GM12878 (cell line): ENCODE measurements around the gene ZBTB6. TPM values are rescaled to one million over a fixed set of nuclear protein-coding genes. Genes with fewer than 3 reads are reported as not detected.

Source experiments
- ATAC-seq: fragments of 200-7000 bp; cut with Tn5 transposase; 3 replicates; pipeline ENCODE4 v1.9.1; 2020; ENCODE audit warnings: mild to moderate bottlenecking, moderate library complexity
- BruUV-seq: library from RNA; stranded (reverse); fragments of 400-500 nt; replicated peaks from 2 replicates; lab custom pipeline; 2021; lab: Mats Ljungman, UMichigan
- CTCF ChIA-PET: fragments of 300-600 bp; sonication (Branson Sonifier 250); formaldehyde crosslinking; extraction: SDS; loops from one replicate; lab custom pipeline; 2021; ENCODE audit warnings: inconsistent platforms; lab: Yijun Ruan, JAX
- POLR2A ChIA-PET: fragments of 350-600 bp; formaldehyde crosslinking; extraction: SDS; loops from one replicate; lab custom pipeline; 2021; ENCODE audit warnings: inconsistent platforms; lab: Charles Lee
- RAD21 ChIA-PET: fragments of 300-600 bp; sonication (Branson Sonifier 250); formaldehyde crosslinking; loops from one replicate; lab custom pipeline; 2023; ENCODE audit warnings: antibody characterized with exemption; ENCODE audit not compliant: unreplicated experiment; lab: Charles Lee
- SMC1A ChIA-PET: fragments of 300-600 bp; sonication (Branson Sonifier 250); formaldehyde crosslinking; loops from one replicate; lab custom pipeline; 2023; ENCODE audit not compliant: unreplicated experiment, uncharacterized antibody; lab: Charles Lee
- DNase-seq: peaks from one replicate; pipeline ENCODE4 v3.0.0-alpha.2; 2011; ENCODE audit warnings: low read depth, low spot score
- FAIRE-seq: peaks from 3 replicates; lab custom pipeline; 2011; peaks lifted over from hg19 to GRCh38; lab: Jason Lieb, UNC
- H2AFZ ChIP-seq: 2 replicates; pipeline ENCODE4 v1.6.0; 2011; ENCODE audit warnings: low read depth, low read length, control low read depth; ENCODE audit not compliant: control insufficient read depth
- H3K27ac ChIP-seq: 2 replicates; pipeline ENCODE4 v1.5.1; 2011; ENCODE audit warnings: control low read depth; ENCODE audit not compliant: control insufficient read depth, insufficient read depth
- H3K27me3 ChIP-seq, 2 experiments: replicated peaks in 1 of 2; 2 replicates each; pipeline versions ENCODE4 v1.6.0 to v1.6.1; 2011; ENCODE audit warnings: low read length in 1 of 2; ENCODE audit not compliant: control insufficient read depth in 2 of 2, insufficient read depth in 2 of 2
- H3K36me3 ChIP-seq, 2 experiments: 2 replicates each; pipeline ENCODE4 v1.5.1; 2011; ENCODE audit warnings: low read length in 1 of 2; ENCODE audit not compliant: control insufficient read depth in 2 of 2, insufficient read depth in 2 of 2
- H3K4me1 ChIP-seq: 2 replicates; pipeline ENCODE4 v1.6.1; 2011; ENCODE audit warnings: mild to moderate bottlenecking, low read length, moderate library complexity, mixed read lengths; ENCODE audit not compliant: control insufficient read depth, insufficient read depth
- H3K4me2 ChIP-seq: 2 replicates; pipeline ENCODE4 v1.6.0; 2011; ENCODE audit warnings: control low read depth; ENCODE audit not compliant: control insufficient read depth, insufficient read depth
- H3K4me3 ChIP-seq: fragments of 200-600 bp; sonication (generic); 2 replicates; pipeline ENCODE4 v1.5.1; 2016
- H3K79me2 ChIP-seq: 2 replicates; pipeline ENCODE4 v1.6.0; 2011; ENCODE audit warnings: low read length; ENCODE audit not compliant: control insufficient read depth, insufficient read depth
- H3K9ac ChIP-seq: 2 replicates; pipeline ENCODE4 v1.8.0; 2011; ENCODE audit warnings: low read length, control low read depth, mixed read lengths; ENCODE audit not compliant: control insufficient read depth, insufficient read depth
- H3K9me3 ChIP-seq: replicated peaks from 3 replicates; pipeline ENCODE4 v1.5.1; 2011; ENCODE audit warnings: mild to moderate bottlenecking, low read length; ENCODE audit not compliant: control insufficient read depth, insufficient read depth
- H4K20me1 ChIP-seq: 2 replicates; pipeline ENCODE4 v1.6.0; 2011; ENCODE audit not compliant: control insufficient read depth, insufficient read depth
- CBFB ChIP-seq: IDR thresholded peaks from 2 replicates; pipeline ENCODE4 v1.6.1; 2016; ENCODE audit warnings: antibody characterized with exemption, low read depth
- ETV6 ChIP-seq, 2 experiments: fragments of 450-650 bp in 1 of 2; IDR thresholded peaks in 1 of 2; conservative IDR thresholded peaks in 1 of 2; 2 replicates each; pipeline ENCODE4 v1.6.1; 2014; ENCODE audit warnings: antibody characterized with exemption in 1 of 2, borderline replicate concordance in 1 of 2, low read depth in 1 of 2, mild to moderate bottlenecking in 1 of 2, moderate library complexity in 1 of 2
- GABPA ChIP-seq: IDR thresholded peaks from 2 replicates; pipeline ENCODE4 v1.6.1; 2014; ENCODE audit warnings: antibody characterized with exemption, low read depth, mild to moderate bottlenecking, inconsistent platforms
- KAT2A ChIP-seq: conservative IDR thresholded peaks from 2 replicates; pipeline ENCODE4 v1.6.1; 2011; ENCODE audit warnings: low read depth, low read length; ENCODE audit not compliant: control insufficient read depth
- MEF2A ChIP-seq: IDR thresholded peaks from 2 replicates; pipeline ENCODE4 v1.6.1; 2011; ENCODE audit warnings: low read depth, mild to moderate bottlenecking, low read length, moderate library complexity; ENCODE audit not compliant: insufficient read depth
- MLLT1 ChIP-seq: fragments of 450-650 bp; IDR thresholded peaks from 2 replicates; pipeline ENCODE4 v1.6.1; 2016; ENCODE audit warnings: mild to moderate bottlenecking
- PKNOX1 ChIP-seq: fragments of 450-650 bp; IDR thresholded peaks from 2 replicates; pipeline ENCODE4 v1.6.1; 2016; ENCODE audit warnings: mild to moderate bottlenecking
- PML ChIP-seq: IDR thresholded peaks from 2 replicates; pipeline ENCODE4 v1.6.1; 2012; ENCODE audit warnings: low read length, inconsistent platforms
- ZBED1 ChIP-seq: IDR thresholded peaks from 2 replicates; pipeline ENCODE4 v1.6.1; 2016; ENCODE audit warnings: borderline replicate concordance
- ZNF207 ChIP-seq: fragments of 450-650 bp; IDR thresholded peaks from 2 replicates; pipeline ENCODE4 v1.6.1; 2014; ENCODE audit warnings: antibody characterized with exemption, mild to moderate bottlenecking, borderline replicate concordance
- WGBS: methylation state at CpG from one replicate; pipeline ENCODE4 v1.1.6; 2016; ENCODE audit warnings: low lambda C conversion rate; ENCODE audit not compliant: insufficient replicate concordance, insufficient coverage; ENCODE audit errors: missing lambda C conversion rate; 5-methylcytosine and 5-hydroxymethylcytosine counted together
- in situ Hi-C: fragments of 300-500 bp; cut with MboI; formaldehyde crosslinking; loops from 9 replicates; pipeline ENCODE4 v1.14.3; 2018; ENCODE audit warnings: mixed read lengths
- intact Hi-C: fragments of 100-400 bp; cut with micrococcal nuclease; formaldehyde crosslinking; loops from one replicate; pipeline ENCODE4 v1.14.2; 2022; ENCODE audit not compliant: unreplicated experiment
- polyA plus RNA-seq, 11 experiments: library from polyadenylated mRNA; depleted of rRNA in 4 of 11; unstranded in 6 of 11; stranded (reverse) in 5 of 11; fragments of >200 nt; fragmentation: Nextera tagmentation in 4 of 11; fragmentation: Illumina TruSeq in 1 of 11; extraction: Ambion mirVana in 4 of 11; extraction: Trizol in 1 of 11; gene quantifications; 1 replicate in 1 of 11; 2 replicates in 10 of 11; pipeline versions ENCODE4 v1.2.1 to v1.2.3, GENCODE V29; 2011 to 2016; ENCODE audit warnings: inconsistent platforms in 2 of 11, missing spikeins in 2 of 11, low read depth in 1 of 11
- total RNA-seq, 4 experiments: library from RNA; depleted of rRNA in 3 of 4; stranded (reverse); fragments of >200 nt in 3 of 4; fragmentation: Illumina TruSeq in 1 of 4; extraction: Trizol in 1 of 4; gene quantifications; 2 replicates each; pipeline versions ENCODE4 v1.2.1 to v1.2.3, GENCODE V29; 2013 to 2021

ZBTB6 gene
- total and polyA plus RNA-seq, 10 of the 15 experiments (the other 5 are each of a cell fraction or from before 2014, with no cell fraction given): 1.7 to 11.5 (median 7.0) TPM

- Histone ChIP-seq H2AFZ (no peak overlapping the region), H3K4me2 (no peak overlapping the region), H3K79me2 (no peaks in the 10 kb centered on the region), H3K4me3 (no peak overlapping the region), H3K9ac (no peak overlapping the region), H3K36me3 (peaks cover 7 to 38% of the 10 kb centered on the region in 2 experiments), H3K9me3 (no peaks in the 10 kb centered on the region), H3K4me1 (no peaks in the 10 kb centered on the region), H3K27me3 (no peaks in the 10 kb centered on the region), H3K27ac (no peak overlapping the region), H4K20me1 (no peaks in the 10 kb centered on the region)
- BruUV-seq: no TSS peak
- ATAC-seq (no peak), FAIRE-seq (no peak), DNase-seq (no peak)
- ChIA-PET RAD21 (no interaction called here), SMC1A (interaction anchor here (0.6 to 1.5 kb wide), 2 partner anchors 23 to 426 kb away, joined by 3 to 4 read pairs; no protein-coding TSS in a partner anchor), POLR2A (no interaction called here), CTCF (interaction anchor here (1.7 kb wide), 1 partner anchor 111 kb away, joined by 5 read pairs; no protein-coding TSS in a partner anchor)
- in situ Hi-C loops: no loop called here
- 61% methylated on average over 2 of the region's 2 CpGs for WGBS
- intact Hi-C loops: no loop called here
- TF ChIP-seq ETV6 (conservative IDR thresholded peaks at IDR 0.05 in 1 of 2, IDR thresholded peaks at IDR 0.05 in 1 of 2; ENCODE audit: borderline replicate concordance in 1 of 2, low read depth in 1 of 2): no peak
- TF ChIP-seq MEF2A: no peak
- no peak for TF ChIP-seq MLLT1
- TF ChIP-seq ZNF207: no peak
- TF ChIP-seq KAT2A: no peak
- TF ChIP-seq CBFB: no peak
- no peak for TF ChIP-seq ZBED1
- no peak for TF ChIP-seq PKNOX1
- TF ChIP-seq GABPA: no peak
- TF ChIP-seq PML: no peak
These were observed 33.7 kb downstream of the ZBTB6 start for GRCh38 chr9:122879443-122879842.
